H1 (cell line): Measurements from ENCODE around the gene ACAA1. TPM values are rescaled to one million over a fixed set of nuclear protein-coding genes. Genes with fewer than 3 reads are reported as not detected.

Experiments
- BACH1 ChIP-seq: IDR thresholded peaks from 2 replicates; pipeline ENCODE4 v1.6.1; 2012; ENCODE audit warnings: low read length, improper control_type of control experiment
- EGR1 ChIP-seq: IDR thresholded peaks from 2 replicates; pipeline ENCODE4 v1.6.1; 2011; ENCODE audit warnings: low read depth, low read length, borderline replicate concordance
- HDAC6 ChIP-seq: IDR thresholded peaks from one replicate; pipeline ENCODE4 v1.7.1; 2012; ENCODE audit warnings: low read depth, mild to moderate bottlenecking, inconsistent platforms, low read length, moderate library complexity
- JUN ChIP-seq: IDR thresholded peaks from 2 replicates; pipeline ENCODE4 v1.6.1; 2011; ENCODE audit warnings: low read depth, mild to moderate bottlenecking, improper control_type of control experiment, low read length
- RNF2 ChIP-seq: fragments of 200-900, 300-1000 bp; sonication (generic); IDR thresholded peaks from 2 replicates; pipeline ENCODE4 v1.7.1; 2016; ENCODE audit warnings: borderline replicate concordance, low read depth, mild to moderate bottlenecking, antibody characterized with exemption, low read length; ENCODE audit not compliant: poor library complexity, severe bottlenecking; ENCODE audit errors: missing control alignments
- polyA plus RNA-seq, 7 experiments: library from polyadenylated mRNA; depleted of rRNA in 3 of 7; stranded (reverse) in 5 of 7; unstranded in 2 of 7; fragments of >200 nt in 5 of 7; fragments of 200-250 nt in 2 of 7; gene quantifications; 1 replicate in 5 of 7; 2 replicates in 1 of 7; 4 replicates in 1 of 7; pipeline versions ENCODE4 v1.2.1 to v1.2.3, GENCODE V29; 2011 to 2013; ENCODE audit warnings: missing spikeins in 2 of 7, mixed read lengths in 2 of 7
- total RNA-seq: library from RNA; stranded (reverse); fragmentation: NEBNext Ultra II Directional; extraction: Animal tissue kit (Norgen Biotek cat#: 25700); gene quantifications from 2 replicates; pipeline ENCODE4 v1.2.1, GENCODE V29; 2021
- TF ChIP-seq, protein P1 (sequence below): fragments of 300-600 bp; sonication (generic); IDR thresholded peaks from 2 replicates; pipeline ENCODE4 v1.7.1; 2012; ENCODE audit warnings: low read length, moderate library complexity, mild to moderate bottlenecking, inconsistent platforms; ENCODE audit not compliant: insufficient replicate concordance

The ACAA1 gene
- total and polyA plus RNA-seq, 2 of the 8 experiments (the other 6 are each of a cell fraction or from before 2014, with no cell fraction given): 23.1 to 34.8 TPM

DNA sequence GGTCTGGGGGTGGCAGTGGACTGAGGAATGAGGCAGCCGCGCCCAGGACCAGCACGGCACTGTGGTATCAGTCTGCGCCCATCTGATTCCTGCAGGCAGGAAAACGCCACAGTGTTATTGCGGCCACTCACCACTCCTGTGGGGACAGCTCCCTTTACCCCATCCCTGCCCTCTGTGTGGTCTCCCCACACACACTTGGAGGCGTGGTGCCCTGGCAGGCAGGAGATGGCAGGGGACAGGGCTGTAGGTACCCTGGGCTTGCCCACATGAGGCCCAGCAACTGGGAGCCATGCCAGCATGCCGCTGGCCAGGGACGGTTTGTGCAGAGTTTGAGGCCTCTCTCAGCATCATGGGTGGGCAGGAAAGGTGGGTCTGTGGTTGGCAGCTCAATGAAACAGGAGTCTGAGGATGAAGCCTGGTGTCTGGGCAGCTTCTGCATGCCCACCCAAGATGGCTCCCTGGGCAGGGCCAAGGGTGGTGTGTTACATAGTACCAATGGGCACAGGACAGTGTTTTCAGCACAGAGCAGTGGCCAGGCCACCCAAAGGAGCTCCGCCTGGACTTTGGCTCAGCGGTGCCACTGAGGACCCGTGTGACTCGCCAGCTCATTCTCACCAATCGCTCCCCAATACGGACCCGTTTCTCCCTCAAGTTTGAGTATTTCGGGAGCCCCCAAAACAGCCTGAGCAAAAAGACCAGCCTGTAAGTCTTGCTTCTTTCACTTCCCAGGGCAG, 27.2 kb downstream of the ACAA1 start (continued):
- TF ChIP-seq, protein P1, sequence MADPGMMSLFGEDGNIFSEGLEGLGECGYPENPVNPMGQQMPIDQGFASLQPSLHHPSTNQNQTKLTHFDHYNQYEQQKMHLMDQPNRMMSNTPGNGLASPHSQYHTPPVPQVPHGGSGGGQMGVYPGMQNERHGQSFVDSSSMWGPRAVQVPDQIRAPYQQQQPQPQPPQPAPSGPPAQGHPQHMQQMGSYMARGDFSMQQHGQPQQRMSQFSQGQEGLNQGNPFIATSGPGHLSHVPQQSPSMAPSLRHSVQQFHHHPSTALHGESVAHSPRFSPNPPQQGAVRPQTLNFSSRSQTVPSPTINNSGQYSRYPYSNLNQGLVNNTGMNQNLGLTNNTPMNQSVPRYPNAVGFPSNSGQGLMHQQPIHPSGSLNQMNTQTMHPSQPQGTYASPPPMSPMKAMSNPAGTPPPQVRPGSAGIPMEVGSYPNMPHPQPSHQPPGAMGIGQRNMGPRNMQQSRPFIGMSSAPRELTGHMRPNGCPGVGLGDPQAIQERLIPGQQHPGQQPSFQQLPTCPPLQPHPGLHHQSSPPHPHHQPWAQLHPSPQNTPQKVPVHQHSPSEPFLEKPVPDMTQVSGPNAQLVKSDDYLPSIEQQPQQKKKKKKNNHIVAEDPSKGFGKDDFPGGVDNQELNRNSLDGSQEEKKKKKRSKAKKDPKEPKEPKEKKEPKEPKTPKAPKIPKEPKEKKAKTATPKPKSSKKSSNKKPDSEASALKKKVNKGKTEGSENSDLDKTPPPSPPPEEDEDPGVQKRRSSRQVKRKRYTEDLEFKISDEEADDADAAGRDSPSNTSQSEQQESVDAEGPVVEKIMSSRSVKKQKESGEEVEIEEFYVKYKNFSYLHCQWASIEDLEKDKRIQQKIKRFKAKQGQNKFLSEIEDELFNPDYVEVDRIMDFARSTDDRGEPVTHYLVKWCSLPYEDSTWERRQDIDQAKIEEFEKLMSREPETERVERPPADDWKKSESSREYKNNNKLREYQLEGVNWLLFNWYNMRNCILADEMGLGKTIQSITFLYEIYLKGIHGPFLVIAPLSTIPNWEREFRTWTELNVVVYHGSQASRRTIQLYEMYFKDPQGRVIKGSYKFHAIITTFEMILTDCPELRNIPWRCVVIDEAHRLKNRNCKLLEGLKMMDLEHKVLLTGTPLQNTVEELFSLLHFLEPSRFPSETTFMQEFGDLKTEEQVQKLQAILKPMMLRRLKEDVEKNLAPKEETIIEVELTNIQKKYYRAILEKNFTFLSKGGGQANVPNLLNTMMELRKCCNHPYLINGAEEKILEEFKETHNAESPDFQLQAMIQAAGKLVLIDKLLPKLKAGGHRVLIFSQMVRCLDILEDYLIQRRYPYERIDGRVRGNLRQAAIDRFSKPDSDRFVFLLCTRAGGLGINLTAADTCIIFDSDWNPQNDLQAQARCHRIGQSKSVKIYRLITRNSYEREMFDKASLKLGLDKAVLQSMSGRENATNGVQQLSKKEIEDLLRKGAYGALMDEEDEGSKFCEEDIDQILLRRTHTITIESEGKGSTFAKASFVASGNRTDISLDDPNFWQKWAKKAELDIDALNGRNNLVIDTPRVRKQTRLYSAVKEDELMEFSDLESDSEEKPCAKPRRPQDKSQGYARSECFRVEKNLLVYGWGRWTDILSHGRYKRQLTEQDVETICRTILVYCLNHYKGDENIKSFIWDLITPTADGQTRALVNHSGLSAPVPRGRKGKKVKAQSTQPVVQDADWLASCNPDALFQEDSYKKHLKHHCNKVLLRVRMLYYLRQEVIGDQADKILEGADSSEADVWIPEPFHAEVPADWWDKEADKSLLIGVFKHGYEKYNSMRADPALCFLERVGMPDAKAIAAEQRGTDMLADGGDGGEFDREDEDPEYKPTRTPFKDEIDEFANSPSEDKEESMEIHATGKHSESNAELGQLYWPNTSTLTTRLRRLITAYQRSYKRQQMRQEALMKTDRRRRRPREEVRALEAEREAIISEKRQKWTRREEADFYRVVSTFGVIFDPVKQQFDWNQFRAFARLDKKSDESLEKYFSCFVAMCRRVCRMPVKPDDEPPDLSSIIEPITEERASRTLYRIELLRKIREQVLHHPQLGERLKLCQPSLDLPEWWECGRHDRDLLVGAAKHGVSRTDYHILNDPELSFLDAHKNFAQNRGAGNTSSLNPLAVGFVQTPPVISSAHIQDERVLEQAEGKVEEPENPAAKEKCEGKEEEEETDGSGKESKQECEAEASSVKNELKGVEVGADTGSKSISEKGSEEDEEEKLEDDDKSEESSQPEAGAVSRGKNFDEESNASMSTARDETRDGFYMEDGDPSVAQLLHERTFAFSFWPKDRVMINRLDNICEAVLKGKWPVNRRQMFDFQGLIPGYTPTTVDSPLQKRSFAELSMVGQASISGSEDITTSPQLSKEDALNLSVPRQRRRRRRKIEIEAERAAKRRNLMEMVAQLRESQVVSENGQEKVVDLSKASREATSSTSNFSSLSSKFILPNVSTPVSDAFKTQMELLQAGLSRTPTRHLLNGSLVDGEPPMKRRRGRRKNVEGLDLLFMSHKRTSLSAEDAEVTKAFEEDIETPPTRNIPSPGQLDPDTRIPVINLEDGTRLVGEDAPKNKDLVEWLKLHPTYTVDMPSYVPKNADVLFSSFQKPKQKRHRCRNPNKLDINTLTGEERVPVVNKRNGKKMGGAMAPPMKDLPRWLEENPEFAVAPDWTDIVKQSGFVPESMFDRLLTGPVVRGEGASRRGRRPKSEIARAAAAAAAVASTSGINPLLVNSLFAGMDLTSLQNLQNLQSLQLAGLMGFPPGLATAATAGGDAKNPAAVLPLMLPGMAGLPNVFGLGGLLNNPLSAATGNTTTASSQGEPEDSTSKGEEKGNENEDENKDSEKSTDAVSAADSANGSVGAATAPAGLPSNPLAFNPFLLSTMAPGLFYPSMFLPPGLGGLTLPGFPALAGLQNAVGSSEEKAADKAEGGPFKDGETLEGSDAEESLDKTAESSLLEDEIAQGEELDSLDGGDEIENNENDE: no peak
- TF ChIP-seq EGR1 (no peak), HDAC6 (no peak), BACH1 (no peak), JUN (no peak), RNF2 (no peak)
- TF ChIP-seq, all 59 proteins: peak for 0
